NCI-H345 treated with DMSO at 0.1 percent for 48 hours (cell line): ENCODE measurements around the gene RYR3.
A peak's percentile ranks its signal among the peaks of the same experiment; 100 is the strongest.

Experiments
- DNase-seq: peaks from one replicate; lab custom pipeline; 2025; ENCODE audit not compliant: unreplicated experiment; lab: John Stamatoyannopoulos, UW

The RYR3 gene

DNA sequence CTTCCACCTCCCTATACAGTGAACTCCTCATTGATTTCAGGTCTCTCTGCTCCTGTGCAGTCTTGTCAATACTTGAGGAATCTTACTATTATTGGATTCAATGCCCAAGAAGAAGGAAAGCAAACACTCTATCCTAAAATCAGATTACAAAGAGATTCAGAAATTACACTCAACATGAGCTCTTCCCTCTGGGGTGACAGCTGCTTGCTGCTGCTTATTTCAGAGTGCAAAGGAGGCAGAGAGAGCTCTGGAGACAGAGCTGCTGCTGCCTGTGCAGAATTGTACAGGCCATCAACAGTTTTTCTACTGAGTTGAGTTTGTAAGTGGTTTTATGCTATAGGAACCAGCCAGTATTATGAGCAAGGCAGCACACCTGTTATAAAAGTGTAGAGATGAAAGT, 7.1 kb downstream of the RYR3 start:
- no peak for DNase-seq

DNA sequence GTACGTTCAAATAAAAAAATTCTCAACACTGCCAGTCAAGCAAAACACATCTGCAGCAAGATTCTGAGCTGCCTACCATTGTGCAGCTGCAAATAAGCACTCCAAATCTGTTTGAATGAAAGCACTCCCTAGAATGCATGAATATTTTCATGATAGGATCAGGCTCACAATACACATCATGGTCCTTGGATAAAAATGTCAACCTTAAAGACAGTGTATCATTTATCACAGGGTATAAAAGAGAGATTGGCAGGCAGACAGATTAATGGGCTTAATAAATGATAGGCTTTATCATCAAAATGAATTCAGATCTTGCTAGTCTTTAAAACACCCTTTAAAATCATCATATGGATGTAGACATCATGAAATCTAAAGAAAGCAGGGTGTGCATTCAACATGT, 9.2 kb downstream of the RYR3 start:
- no peak for DNase-seq

DNA sequence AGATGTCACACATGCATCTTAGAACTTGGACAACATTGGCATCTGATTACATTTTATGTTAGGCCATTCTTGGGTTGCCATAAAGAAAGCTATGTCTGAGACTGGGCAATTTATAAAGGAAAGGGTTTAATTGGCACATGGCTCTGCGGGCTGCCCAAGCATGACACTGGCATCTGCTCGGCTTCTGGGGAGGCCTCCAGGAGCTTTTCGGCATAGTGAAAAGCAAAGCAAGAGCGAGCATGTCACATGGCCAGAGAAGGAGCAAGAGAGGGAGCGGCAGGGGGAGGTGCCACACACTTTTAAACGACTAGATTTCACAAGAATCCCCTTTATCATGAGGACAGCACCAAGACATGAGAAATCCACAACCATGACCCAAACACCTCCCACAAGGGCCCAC, 11.3 kb downstream of the RYR3 start:
- DNase-seq = no peak

DNA sequence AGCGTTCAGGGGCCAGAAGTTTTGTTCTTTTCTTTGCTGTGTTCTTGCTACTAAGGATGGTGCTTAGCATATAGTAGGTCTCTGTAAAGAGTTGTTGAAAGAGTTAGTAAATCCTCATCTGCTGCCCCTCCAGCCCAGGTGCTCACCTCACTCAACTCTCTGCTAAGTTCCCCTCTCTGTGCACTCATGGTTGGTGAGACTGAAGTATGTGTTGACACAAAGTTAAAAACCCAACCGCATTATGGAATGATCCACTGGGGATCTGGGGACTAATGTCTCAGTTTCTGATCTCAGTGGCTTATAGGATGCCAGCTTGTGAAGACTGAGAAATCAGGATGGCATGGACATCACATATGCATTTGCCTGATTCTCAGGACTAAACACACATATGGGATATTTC, 13.8 kb downstream of the RYR3 start:
- no peak for DNase-seq

DNA sequence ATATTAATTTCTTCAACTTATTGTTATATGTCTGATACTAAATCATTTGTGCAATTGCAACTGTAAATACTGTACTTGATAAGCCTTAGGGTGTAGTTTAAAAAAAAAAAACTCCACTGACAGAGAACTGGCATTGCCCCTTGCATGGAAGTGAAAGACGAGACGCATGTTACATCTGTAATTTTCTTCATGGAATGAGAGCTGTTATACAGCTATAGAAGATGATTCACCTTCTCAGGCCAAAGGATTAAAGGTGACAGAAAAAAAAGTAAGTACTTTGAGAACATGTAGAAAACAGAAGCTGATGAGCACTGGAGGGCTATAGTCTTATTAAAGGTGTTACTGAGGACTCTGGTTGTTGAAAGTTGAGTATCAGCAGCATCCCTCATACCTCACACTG, 16.1 kb downstream of the RYR3 start:
- DNase-seq = no peak

DNA sequence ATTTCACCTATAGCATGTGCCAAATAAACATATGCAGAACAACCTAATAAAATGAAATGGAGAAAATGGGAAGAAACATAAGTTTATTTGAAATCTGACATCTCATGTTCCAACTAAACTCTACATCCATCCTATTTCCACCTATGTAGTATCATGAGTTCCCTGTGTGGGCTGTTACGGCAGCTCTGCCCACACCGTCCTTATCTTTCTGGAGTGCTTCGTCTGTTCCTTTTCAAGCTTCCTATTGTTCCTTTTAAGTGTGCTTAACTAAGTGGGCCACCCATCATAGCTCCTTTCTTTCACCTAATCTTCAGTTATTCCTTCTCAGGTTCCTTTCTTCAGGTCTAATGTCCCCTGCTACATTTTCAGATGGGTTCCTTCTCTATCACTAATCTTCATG, 17.3 kb downstream of the RYR3 start:
- DNase-seq = no peak

DNA sequence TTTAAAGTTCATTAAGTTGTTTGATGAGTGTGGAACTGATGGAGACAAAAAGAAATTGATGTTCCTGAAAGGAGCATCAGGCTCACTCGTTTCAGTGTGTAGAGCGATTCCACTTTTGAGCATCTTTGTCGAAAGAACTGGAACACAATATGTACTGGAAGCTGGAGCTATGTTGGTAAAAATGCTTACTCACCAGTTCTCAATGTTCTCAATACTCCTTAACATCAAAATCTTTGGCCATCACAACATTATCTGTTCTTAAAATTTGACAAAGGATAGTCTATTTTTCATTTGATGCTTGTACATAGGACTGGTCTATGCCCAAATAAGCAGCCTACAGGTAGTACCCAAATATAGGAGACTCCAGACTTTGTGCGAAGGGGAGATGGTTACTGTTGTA, 18.7 kb downstream of the RYR3 start:
- no peak for DNase-seq

DNA sequence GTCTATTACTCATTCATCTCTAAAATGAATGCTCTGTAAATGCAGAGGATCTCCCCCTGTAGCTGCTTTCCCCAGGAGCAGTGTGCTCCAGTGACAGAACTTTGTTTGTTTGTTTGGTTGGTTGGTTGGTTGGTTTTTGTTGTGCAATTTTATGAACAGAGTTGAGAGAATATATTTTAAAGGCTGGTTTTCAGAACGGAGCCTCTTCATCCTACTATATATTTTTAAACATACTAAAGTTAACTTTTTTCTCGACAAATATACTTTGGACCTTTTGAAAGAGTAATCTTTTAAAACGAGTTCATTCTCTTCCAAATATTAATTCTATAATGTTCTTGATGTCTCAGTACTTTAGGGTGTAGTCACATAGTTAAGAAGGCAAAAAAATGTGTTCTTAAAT, 20.2 kb downstream of the RYR3 start:
- peak; percentile 100 for DNase-seq

DNA sequence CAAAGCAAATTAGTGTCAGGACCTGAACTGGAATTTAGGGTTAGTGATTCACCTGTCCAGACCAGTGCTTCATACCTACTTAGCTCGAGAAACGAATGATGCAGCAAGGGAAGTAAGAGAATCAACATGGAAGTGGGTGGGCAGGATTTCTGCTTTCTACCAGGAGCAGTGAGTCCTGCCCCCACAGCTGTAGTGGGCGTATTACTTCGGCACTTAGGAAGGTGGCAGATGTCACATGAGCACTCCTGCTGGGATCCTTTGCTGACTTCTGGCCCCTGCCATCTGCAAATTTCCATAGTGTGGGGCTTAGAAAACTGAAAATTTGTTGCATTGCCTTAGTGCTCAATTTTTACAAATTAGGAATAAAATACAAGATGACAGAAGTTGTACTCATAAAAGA, 31.2 kb downstream of the RYR3 start:
- DNase-seq = no peak

DNA sequence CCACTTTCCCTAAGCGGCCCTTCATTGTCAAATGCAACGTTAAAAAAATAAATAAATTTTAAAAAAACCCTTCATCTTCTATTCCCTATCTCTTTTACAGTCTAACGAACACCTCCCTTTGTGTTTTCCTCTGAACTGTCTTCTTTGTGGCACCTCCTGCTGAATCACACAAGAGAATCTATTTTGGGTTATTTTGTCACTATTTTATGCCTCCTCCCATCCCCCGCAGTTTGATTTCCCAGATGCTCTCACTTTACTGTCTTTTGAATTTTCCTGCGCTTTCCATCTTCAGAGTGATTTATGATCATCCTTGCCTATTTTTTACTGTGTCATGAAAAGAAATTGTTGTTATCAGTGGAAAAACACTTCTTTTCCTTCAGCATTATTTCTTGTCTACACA, 32.5 kb downstream of the RYR3 start:
- DNase-seq = no peak

DNA sequence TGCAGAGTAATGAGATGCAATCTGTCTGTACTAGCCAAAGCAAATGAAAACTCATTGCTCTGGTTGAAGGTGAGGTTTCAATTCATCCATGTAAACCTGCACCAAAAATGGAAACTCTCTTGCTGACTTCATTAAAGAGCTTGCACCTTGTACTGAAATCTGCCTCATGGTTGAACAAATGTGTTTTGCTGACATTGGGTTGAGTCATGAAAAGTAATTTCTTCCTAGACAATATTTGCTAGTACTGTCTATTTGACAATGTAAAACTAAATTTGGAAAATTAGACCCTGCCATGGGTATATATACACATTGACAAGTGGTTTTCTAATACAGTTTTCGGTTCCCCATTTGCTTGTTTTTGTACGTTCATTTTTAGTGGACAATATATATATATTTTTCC, 33.3 kb downstream of the RYR3 start:
- no peak for DNase-seq

DNA sequence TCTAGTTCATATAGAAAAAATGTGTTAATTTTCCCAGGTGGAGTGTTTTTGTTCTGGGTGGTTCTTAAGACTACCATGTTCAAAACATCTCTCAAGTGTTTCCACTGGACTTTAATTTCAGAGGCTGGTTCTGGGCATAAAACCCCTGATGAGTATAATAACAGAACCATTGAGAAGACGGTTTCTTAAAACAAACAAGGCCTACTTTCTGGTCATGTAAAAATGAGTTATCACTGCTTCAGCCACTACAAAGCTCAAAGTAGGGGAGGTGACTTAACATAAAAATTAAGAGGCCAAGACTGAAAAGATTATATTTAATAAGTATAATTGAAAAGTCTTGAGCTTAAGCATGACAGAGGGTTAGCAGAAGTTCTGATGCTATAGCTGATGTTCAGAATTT, 33.8 kb downstream of the RYR3 start:
- no peak for DNase-seq

DNA sequence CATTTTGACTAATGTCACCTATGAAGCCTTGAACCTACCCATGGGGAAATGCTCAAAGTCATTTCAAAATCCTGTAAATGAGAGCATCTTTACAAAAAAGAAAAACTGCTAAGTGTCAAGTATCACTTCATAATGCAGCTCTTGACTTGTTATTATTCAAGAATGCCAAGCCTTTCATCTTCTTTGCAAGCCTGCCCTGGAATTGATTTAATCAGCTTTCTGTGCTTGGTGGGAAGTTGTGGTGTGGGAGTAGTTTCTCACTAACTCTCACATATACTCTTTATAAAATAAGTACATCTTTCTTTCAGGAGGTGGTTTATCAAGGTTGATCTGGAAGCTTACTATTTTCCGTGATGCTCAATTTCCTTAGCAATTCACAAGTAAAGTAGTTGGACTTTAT, 43.6 kb downstream of the RYR3 start:
- no peak for DNase-seq

DNA sequence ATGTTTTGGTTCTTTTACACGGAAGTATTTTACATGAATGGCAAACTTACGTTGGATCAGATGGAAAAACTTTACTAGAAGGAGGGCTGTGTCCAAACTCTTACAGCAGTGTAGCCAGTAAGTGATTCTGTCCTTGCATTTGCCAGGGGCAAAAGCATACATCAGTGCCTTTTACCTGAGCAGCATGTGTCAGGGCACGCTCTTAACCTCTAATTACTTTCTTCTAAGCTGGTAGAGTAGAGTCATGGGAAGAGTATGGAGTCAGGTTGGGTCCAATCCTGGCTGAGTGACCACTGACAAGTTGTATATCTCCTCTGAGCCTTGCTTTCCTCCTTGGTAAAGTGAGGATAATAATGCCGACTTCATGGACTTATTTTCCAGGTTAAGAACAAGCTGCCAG, 47.1 kb downstream of the RYR3 start:
- no peak for DNase-seq

DNA sequence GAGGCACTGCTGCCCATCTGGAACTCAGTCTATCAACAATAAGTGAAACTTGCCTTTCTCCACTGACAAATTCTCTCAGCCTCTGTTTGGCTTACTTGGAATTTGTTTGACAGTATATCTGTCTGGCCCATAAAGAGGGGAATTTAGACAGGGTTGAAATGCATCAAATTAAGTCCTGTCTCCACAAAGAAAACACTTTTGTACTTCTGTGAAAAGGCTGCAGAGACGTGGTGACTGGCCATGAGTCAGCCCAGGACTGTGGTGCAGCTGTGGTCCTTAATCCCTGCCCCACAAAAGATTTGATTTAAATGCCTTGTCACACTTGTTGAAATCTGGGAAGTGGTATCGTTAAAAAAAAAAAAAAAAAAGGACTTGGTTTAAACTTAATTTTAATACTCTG, 47.5 kb downstream of the RYR3 start:
- DNase-seq = no peak

DNA sequence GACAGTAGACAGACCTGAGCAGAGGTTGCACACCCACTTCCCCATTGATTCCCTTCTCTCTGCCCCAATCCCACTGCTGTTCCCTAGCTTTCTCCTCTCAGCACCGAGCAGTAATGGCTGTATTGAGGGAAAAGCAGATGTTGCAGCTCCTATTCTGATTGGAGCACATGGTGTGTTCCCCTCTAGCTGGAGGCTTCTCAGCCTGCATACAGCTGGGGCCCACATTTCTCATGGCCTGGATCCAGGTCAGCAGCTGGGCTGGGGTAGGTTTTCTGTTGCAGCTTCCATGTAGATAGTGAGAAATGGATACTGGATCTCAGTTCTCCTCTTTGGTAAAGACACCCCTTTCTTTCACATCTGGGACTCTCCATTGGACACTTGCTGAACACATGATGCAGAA, 50.1 kb downstream of the RYR3 start:
- no peak for DNase-seq

DNA sequence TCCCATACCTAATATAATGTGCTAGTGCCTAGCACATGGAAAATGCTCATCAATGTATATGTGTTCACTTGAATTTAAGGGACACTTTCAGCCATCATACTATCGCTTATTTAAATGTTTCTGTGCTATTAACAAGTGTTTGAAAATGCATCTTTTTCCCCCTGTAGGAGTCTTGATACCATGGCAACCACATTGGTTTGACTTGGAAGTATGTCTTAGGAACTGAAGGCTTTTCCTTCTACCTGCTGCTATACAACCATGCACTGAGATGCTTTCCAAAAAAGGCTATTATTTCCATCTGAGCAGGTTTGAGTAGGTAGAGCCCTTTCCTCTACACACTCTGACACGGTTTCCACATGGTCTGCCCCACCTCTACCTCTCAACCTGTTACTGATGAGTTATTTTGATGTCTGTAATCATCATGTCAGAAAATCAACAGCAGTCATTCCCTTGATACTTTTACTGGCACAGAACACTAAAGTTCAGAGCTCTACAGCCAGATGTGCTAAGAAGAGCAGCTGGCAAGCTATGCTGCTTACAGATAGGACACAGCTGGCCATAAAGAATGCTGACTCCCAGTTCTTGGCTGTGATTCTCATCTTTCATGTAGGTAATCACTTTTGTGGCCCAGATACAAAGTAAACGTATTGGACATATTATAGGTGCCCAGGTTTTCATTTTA, 59.3 kb downstream of the RYR3 start:
- DNase-seq = no peak

DNA sequence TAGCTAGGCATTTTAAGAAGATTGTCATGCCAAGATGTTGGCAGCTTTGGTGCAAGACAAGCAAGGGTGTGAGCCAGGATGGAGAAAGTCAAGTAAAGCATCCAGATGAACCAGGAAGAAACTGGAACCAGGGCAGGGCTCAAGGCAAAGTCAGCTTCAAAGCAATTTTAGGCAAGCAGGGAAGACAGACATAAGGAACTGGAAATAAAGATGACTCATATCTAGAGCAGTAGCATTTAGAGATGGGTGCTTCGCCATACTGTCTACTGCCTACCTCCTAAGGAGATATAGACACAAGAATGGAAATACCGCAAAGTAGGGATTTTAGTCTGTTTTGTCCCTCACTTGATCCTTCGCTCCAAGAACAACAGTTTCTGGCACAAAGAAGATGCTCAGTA, 59.9 kb downstream of the RYR3 start:
- DNase-seq = no peak

DNA sequence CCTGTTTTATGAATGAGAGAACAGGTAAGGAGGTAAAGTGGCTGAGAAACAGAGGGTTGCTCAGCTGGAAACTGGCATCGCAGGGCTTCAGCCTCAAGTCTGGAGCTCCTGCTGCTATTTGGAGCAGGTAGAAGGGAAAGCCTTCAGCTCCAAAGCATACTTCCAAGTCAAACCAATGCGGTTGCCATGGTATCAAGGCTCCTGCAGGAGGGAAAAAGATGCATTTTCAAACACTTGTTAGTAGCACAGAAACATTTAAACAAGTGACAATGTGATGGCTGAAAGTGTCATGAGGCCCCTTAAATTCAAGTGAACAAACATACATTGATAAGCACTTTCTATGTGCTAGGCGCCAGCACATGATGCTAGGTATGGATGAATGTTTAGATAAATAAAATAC, 60.4 kb downstream of the RYR3 start:
- no peak for DNase-seq

DNA sequence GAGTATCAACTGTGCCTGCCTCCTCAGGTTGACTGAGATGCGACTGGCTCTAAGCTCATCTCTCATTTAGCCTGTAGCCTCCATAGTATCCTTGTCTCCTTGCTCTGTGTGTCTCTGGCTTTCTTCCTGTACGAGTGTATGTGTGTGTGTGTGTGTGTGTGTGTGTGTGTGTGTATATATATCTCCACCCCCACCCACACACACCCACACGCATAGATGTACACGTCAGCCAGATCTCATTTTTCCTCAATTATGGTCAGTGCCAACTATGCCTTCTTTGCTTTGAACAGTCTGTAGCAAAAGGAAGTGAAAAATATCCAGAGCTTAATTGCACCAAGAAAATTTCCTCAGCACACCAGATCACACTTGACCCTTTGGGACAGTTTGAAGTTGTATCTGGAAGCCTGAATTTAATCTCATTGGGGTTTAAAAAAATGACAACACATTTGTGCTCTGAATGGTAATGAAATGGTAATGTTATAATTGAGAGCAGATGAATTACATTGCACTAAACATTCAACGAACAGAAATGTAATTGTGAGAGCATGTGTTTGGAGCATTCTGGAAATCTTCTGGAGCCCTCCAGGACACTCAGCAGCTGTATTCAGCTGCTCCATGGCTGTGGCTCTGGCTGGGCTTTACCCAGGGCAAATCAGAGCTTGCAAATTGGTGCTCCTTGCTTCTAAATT, 63.6 kb downstream of the RYR3 start:
- no peak for DNase-seq

DNA sequence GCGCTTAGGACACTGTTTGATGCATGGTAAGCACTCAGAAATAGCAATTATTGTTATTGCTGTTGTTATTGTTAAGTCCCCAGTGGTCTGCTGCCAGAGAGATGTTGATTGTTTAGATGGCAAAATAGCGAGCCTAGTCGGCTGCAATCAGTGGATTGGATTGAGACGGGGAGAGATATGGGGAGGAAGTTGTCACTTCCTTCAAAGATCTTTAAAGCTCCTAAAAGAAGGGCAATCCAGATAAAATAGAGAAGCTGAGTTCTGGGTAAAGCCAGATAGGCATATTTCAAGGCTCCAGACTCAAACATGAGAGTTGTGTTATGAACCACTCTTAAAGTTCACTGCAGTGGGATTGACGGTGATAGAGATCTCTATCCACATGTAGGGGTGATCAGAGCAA, 64.5 kb downstream of the RYR3 start:
- DNase-seq = no peak

DNA sequence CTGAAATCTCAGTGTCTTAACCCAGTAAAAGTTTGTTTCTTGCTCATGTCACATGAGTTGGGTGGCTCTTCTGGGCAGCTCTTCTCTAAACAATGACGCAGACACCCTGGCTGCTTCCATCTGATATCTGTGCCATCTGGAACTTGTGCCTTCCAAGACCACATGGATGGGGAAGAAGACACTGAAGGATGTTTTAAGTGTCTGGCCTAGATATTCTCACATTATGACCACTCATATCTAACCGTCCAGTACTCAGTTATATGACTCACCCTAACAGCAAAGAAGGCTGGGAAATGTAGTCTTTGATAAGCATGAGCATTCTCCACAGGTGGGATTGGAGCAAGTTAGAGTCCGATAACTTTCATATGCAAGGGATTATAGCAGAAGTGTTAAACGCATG, 66.4 kb downstream of the RYR3 start:
- no peak for DNase-seq

DNA sequence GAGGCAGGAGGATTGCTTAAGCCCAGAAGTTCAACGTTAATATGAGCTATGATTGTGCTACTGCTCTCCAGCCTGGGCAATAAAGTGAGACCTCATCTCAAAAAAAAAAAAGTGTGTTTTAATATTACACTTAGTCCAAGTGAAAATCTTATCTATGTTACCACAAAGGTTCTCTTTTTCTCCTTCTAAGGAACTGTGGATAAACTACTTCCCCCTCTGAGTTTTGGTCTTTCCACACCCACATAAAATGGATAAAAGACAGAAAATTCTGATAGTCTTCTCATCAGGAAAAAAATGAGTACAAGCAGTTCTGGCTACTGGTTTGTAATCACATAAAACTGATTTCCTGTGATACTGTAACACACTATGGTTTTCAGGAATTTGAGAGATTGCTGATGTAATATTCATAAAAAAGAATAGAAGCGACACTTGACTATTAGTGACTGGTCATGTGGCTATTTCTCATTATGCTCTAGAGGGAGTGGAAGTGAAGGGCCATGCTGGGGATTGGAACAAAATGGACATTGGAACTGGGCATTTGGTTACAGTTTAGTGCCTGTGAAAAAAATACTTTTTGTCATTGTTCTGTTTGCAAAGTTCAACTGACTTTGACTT, 68.2 kb downstream of the RYR3 start:
- no peak for DNase-seq
